GM19238 (cell line): ENCODE data around the gene MERTK.

ENCODE experiments used
- DNase-seq: peaks from one replicate; pipeline ENCODE4 v3.0.0; 2011; ENCODE audit warnings: low spot score; ENCODE audit not compliant: insufficient read length

MERTK gene

GRCh38 chr2:112074506-112074905 is 176.1 kb downstream of the MERTK start:
- no peak for DNase-seq

- DNase-seq = no peak
Measured at GRCh38 chr2:112075490-112076260, 177.3 kb downstream of the MERTK start.

GRCh38 chr2:112077814-112078213 is 179.4 kb downstream of the MERTK start:
- DNase-seq = no peak
